GM12891 (cell line): ENCODE measurements around the gene ZNF471.

Experiments
- POLR2A ChIP-seq: IDR thresholded peaks from 2 replicates; pipeline ENCODE4 v1.6.1; 2011; ENCODE audit warnings: low read depth, low read length, control low read depth
- POLR2AphosphoS5 ChIP-seq: IDR thresholded peaks from 2 replicates; pipeline ENCODE4 v1.6.1; 2011; ENCODE audit warnings: low read depth, low read length, control low read depth
- SPI1 ChIP-seq: IDR thresholded peaks from 2 replicates; pipeline ENCODE4 v1.6.1; 2011; ENCODE audit warnings: low read depth, low read length, control low read depth
- TAF1 ChIP-seq: IDR thresholded peaks from 2 replicates; pipeline ENCODE4 v1.6.1; 2011; ENCODE audit warnings: low read depth, low read length, control low read depth

- no peak for TF ChIP-seq POLR2A
- TF ChIP-seq TAF1, result no peak
- TF ChIP-seq SPI1, result no peak
- no peak for TF ChIP-seq POLR2AphosphoS5
These were observed 16.3 kb upstream of the ZNF471 start for GRCh38 chr19:56491399-56491798.
